Measurements from ENCODE around the gene VWA8.

- no peak for TF ChIP-seq TSHZ2 (CRISPR knock-in tag; IDR thresholded peaks at IDR 0.05)
- no peak for TF ChIP-seq TOX (CRISPR knock-in tag; IDR thresholded peaks at IDR 0.05; ENCODE audit: borderline replicate concordance)
- TF ChIP-seq POU6F1 (CRISPR knock-in tag; IDR thresholded peaks at IDR 0.05; ENCODE audit: borderline replicate concordance, low read depth): no peak
- TF ChIP-seq ESRRG (CRISPR knock-in tag; IDR thresholded peaks at IDR 0.05): no peak
- TF ChIP-seq ZNF8 (CRISPR knock-in tag; IDR thresholded peaks at IDR 0.05): no peak
Measured at GRCh38 chr13:41762796-41763195, 198.1 kb downstream of the VWA8 start.
